ENCODE measurements around the gene PRDX5.
A peak's percentile ranks its signal among the peaks of the same experiment; 100 is the strongest.

The PRDX5 gene

GRCh38 chr11:64303109-64304031 is 14.6 kb upstream of the PRDX5 start:
- Histone ChIP-seq H3K27me3 (peaks cover 0 to 35% of the 10 kb centered on the region in 2 donors), H3K27ac (peak overlapping the region in 1 of 2 donors; percentile 82), H3K36me3 (no peaks in the 10 kb centered on the region), H3K4me3 (no peak overlapping the region), H3K4me1 (peaks cover 0 to 54% (median 40%) of the 10 kb centered on the region in 4 donors), H3K9me3 (no peaks in the 10 kb centered on the region)
- no peak for TF ChIP-seq CTCF (IDR thresholded peaks at IDR 0.05)
- intact Hi-C loops (cut with DNase I; ENCODE audit: low total_unique reads): no loop called here
- no peak for DNase-seq

GRCh38 chr11:64304032-64304315 is 13.9 kb upstream of the PRDX5 start:
- peak overlapping the region; percentile 82 to 86 for H3K27ac ChIP-seq
- intact Hi-C loops (cut with DNase I; ENCODE audit: low total_unique reads): no loop called here
- peaks cover 0 to 52% (median 38%) of the 10 kb centered on the region in 4 donors for H3K4me1 ChIP-seq
- no peak for TF ChIP-seq CTCF (IDR thresholded peaks at IDR 0.05)
- no peaks in the 10 kb centered on the region for H3K9me3 ChIP-seq
- no peaks in the 10 kb centered on the region for H3K36me3 ChIP-seq
- DNase-seq: no peak
- peak overlapping the region; percentile 66 to 86 for H3K4me3 ChIP-seq
- H3K27me3 ChIP-seq: peaks cover 0 to 29% of the 10 kb centered on the region in 2 donors

- DNase-seq: peak; percentile 94 to 95
- peak; percentile 82 for TF ChIP-seq CTCF (IDR thresholded peaks at IDR 0.05)
- peaks cover 0 to 26% of the 10 kb centered on the region in 2 donors for H3K27me3 ChIP-seq
- peak overlapping the region; percentile 66 to 86 for H3K4me3 ChIP-seq
- no peaks in the 10 kb centered on the region for H3K36me3 ChIP-seq
- no peaks in the 10 kb centered on the region for H3K9me3 ChIP-seq
- peak overlapping the region; percentile 82 to 86 for H3K27ac ChIP-seq
- intact Hi-C loops (cut with DNase I; ENCODE audit: low total_unique reads): no loop called here
- H3K4me1 ChIP-seq: peaks cover 0 to 47% (median 32%) of the 10 kb centered on the region in 4 donors
These were observed 13.4 kb upstream of the PRDX5 start for GRCh38 chr11:64304316-64305072.

GRCh38 chr11:64305075-64305690 is 12.7 kb upstream of the PRDX5 start, which contains the start of gene ESRRA:
Gene ESRRA, plus strand, starts transcription at chr11:64305524. Its CDS starts 1,656 bp downstream, at chr11:64307180.
- TF ChIP-seq CTCF (IDR thresholded peaks at IDR 0.05): no peak
- H3K27me3 ChIP-seq: peaks cover 0 to 20% of the 10 kb centered on the region in 2 donors
- peaks cover 0 to 40% (median 26%) of the 10 kb centered on the region in 4 donors for H3K4me1 ChIP-seq
- intact Hi-C loops (cut with DNase I; ENCODE audit: low total_unique reads): no loop called here
- H3K27ac ChIP-seq: peak within 1 kb of the TSS; percentile 82 to 86
- H3K9me3 ChIP-seq: no peaks in the 10 kb centered on the region
- H3K4me3 ChIP-seq: peak within 1 kb of the TSS; percentile 66 to 86
- DNase-seq: peak; percentile 100
- H3K36me3 ChIP-seq: no peaks in the 10 kb centered on the region

Data from tibial artery (tissue), 4 donors.